Measurements from ENCODE around the gene MSANTD3. TPM values are rescaled to one million over a fixed set of nuclear protein-coding genes. Genes with fewer than 3 reads are reported as not detected.
A peak's percentile ranks its signal among the peaks of the same experiment; 100 is the strongest.

Gene MSANTD3
- total and polyA plus RNA-seq, 9 donors: 8.1 to 16.1 (median 14.7) TPM

DNA sequence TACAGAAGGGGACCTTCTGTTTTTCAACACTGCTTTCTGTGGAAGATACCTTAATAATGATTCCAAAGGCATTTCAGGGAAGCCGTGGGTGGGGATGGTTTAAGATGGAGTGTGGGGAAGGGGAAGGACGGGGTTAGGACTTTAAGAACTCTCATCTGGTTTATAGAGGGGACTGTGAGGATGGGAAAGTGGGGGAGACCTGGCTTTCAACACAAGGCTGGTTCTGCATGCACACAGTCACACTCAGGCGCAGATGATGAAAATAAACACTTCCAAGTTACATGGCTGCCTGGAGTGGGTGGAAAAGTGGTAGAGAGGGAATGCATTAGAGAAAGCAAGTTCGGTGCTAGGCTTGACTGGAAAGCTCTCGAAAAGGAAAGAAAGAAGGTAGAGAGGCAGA, 4.9 kb downstream of the MSANTD3 start:
- 91 to 95% (median 94%) methylated on average over 5 of the region's 5 CpGs for WGBS, 3 donors
- no peaks in the 10 kb centered on the region for H3K36me3 ChIP-seq
- H3K4me3 ChIP-seq: no peak overlapping the region
- no peak overlapping the region for H3K27ac ChIP-seq
- intact Hi-C loops (cut with DNase I): loop anchor here in 1 of 4 donors (10.0 kb wide), 1 partner anchor 617 kb away; no protein-coding TSS in a partner anchor
- TF ChIP-seq CTCF (IDR thresholded peaks at IDR 0.05) (no peak), EP300 (IDR thresholded peaks at IDR 0.05) (no peak), POLR2A (IDR thresholded peaks at IDR 0.05) (no peak)
- DNase-seq: no peak
- H3K4me1 ChIP-seq (ENCODE audit: insufficient read depth): peaks cover 6% of the 10 kb centered on the region
- no peaks in the 10 kb centered on the region for H3K27me3 ChIP-seq
- no peaks in the 10 kb centered on the region for H3K9me3 ChIP-seq

DNA sequence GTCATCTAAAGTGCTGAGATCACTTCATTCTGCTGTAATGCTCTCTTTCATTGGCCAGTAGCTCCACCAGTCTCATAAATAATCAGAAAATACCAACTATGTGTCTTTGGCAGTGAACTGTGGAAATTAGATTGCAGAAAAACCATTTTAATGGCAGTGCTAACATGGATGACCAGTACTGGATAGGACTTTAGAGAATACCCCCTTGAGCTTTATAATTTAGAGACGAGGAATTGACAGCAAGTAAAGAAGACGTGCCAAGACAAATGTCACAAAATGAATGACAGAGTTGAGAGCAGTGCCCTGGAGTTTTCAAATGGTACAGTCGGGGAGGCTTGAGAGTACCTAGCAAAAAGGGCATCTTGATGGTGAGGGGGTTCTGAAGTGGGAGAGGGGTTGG, 5.8 kb downstream of the MSANTD3 start:
- Histone ChIP-seq H3K27me3 (no peaks in the 10 kb centered on the region), H3K9me3 (no peaks in the 10 kb centered on the region), H3K4me3 (no peak overlapping the region), H3K36me3 (no peaks in the 10 kb centered on the region), H3K27ac (no peak overlapping the region), H3K4me1 (ENCODE audit: insufficient read depth) (peaks cover 6% of the 10 kb centered on the region)
- no peak for DNase-seq
- 93 to 97% (median 96%) methylated on average over 3 of the region's 3 CpGs for WGBS, 3 donors
- no peak for TF ChIP-seq CTCF (IDR thresholded peaks at IDR 0.05)
- no peak for TF ChIP-seq POLR2A (IDR thresholded peaks at IDR 0.05)
- no peak for TF ChIP-seq EP300 (IDR thresholded peaks at IDR 0.05)
- intact Hi-C loops (cut with DNase I): loop anchor here in 1 of 4 donors (10.0 kb wide), 1 partner anchor 618 kb away; no protein-coding TSS in a partner anchor

DNA sequence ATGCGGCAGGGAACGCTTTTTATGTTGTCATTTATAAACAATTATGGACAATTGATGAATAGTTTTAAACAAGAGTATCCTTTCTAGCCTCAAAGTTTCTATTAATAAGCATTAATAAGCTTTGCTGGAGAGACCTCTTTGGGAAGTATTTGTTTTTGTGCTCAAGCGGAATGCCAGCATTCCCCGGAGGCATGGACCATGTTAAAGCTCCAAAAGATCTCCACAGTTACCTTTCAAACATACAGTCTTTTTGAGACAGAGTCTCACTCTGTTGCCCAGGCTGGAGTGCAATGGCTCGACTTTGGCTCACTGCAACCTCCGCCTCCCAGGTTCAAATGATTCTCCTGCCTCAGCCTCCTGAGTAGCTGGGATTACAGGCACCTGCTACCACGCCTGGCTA, 9.6 kb downstream of the MSANTD3 start:
- no peaks in the 10 kb centered on the region for H3K4me1 ChIP-seq (ENCODE audit: insufficient read depth)
- intact Hi-C loops (cut with DNase I): loop anchor here in 1 of 4 donors (10.0 kb wide), 1 partner anchor 622 kb away; no protein-coding TSS in a partner anchor
- no peak overlapping the region for H3K4me3 ChIP-seq
- no peak overlapping the region for H3K27ac ChIP-seq
- TF ChIP-seq EP300 (IDR thresholded peaks at IDR 0.05) (no peak), POLR2A (IDR thresholded peaks at IDR 0.05) (no peak), CTCF (IDR thresholded peaks at IDR 0.05) (no peak)
- WGBS, 3 donors: 93 to 97% (median 95%) methylated on average over 7 of the region's 7 CpGs
- DNase-seq: no peak
- H3K36me3 ChIP-seq: no peaks in the 10 kb centered on the region
- no peaks in the 10 kb centered on the region for H3K27me3 ChIP-seq
- no peaks in the 10 kb centered on the region for H3K9me3 ChIP-seq

DNA sequence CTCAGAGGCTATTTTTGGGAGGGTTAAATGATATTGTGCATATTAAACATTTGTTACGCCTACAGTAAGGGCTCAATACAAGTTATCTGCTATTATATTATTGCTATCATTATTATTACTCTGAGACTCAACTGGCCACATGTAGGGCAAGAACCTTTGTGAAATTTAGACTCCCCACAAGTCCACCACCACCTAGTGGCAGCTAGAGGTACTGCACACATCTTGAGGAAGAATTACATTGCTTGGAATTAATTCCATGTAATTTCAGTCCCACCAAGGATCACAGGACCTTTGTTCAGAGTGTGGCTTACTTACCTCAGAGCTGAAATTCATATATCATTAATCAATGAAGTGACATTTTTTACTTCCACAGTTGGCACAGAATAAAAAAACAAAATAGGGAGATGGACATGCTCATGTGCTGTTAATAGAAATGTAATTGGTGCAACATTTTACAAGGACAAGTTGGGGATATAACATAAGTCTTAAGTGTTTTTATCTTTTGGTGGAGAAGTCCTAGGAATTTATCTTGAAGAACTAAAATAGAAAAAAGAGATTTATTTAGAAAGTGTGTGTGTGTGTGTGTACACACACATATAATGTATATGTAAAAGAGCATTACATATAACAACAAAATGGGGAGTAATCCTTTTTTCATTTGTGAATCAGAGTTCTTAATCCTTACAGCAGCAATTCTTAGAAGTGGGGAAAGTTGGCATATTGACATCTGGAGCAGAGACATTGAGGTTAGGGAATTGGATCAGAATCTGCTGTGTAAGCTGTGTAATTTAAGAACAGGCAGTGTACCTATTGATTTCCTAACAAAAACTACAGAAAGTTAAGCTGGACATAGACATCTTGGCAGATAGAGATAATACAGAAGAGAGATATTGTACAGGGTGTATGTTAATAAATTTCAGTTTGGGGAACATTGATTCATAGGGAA, 11.2 kb downstream of the MSANTD3 start:
- 84 to 91% (median 89%) methylated on average over 1 of the region's 1 CpG for WGBS, 3 donors
- H3K36me3 ChIP-seq: no peaks in the 10 kb centered on the region
- H3K27ac ChIP-seq: no peak overlapping the region
- DNase-seq: peak; percentile 44 to 82 (median 54)
- H3K4me1 ChIP-seq (ENCODE audit: insufficient read depth): peaks cover 2% of the 10 kb centered on the region
- H3K9me3 ChIP-seq: no peaks in the 10 kb centered on the region
- H3K27me3 ChIP-seq: no peaks in the 10 kb centered on the region
- H3K4me3 ChIP-seq: no peak overlapping the region
- TF ChIP-seq CTCF (IDR thresholded peaks at IDR 0.05) (peak; percentile 71 to 92 (median 73)), POLR2A (IDR thresholded peaks at IDR 0.05) (no peak)
- intact Hi-C loops (cut with DNase I): loop anchor here in 1 of 4 donors (10.0 kb wide), 1 partner anchor 623 kb away; no protein-coding TSS in a partner anchor

All from ovary (tissue), 9 donors.